Stimulated activated CD4-positive, alpha-beta T cell treated with anti-CD3 and anti-CD28 coated beads, Interleukin-15, amount 100 ng/mL, for 24 hours (primary cell): Measurements from ENCODE around the gene UBR1.
"Not testable (repeated sequence)": the region's sequence is repeated elsewhere in the genome, so short reads cannot be mapped to it uniquely, and the experiment has no call there.

ENCODE experiments used
- DNase-seq: peaks from one replicate; pipeline ENCODE4 v3.0.0-alpha.2; 2020

Gene UBR1

DNA sequence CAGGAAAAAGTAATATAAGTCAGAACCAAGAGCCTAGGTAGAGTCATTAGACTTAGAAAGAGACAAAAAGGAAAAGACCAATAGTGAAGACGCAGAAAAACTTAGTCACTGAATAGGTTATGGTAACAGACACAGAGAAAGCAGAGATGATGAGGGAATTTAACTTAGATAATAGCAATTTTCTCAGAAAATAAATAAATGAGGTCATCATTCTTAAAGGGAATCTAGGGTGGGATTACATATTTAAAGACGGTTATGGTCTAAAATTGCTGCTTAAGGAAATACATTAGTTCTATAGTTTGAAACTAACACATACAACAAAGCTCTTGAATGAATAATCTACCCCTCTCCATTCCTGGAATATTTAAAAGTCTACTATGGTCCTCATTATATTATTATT lies 59.4 kb downstream of the UBR1 start:
- no peak for DNase-seq

DNA sequence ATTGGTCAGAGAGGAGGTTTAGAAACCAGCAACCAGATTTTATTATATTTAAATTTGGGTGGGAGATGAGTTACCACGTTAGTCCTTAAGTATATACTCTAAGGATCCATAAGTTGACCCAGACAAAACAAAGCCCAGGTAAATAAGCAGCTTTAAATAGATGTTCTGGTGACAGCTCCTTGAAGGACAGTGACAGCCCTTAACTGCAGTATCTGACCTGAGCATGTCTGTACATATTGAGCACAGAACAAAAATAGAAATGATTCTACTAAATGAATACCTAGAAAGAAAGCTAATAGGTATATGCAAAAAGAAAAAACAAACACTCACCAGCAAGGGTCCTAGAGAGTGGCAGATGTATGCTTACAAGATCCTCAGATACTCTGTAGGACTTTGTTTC lies 63.0 kb downstream of the UBR1 start:
- DNase-seq: no peak

DNA sequence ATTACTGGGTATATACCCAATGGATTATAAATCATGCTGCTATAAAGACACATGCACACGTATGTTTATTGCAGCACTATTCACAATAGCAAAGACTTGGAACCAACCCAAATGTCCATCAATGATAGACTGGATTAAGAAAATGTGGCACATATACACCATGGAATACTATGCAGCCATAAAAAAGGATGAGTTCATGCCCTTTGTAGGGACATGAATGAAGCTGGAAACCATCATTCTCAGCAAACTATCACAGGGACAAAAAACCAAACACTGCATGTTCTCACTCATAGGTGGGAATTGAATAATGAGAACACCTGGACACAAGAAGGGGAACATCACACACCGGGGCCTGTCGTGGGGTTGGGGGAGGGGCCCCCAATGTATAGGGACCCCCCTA lies 64.8 kb downstream of the UBR1 start:
- DNase-seq: not testable (repeated sequence)

DNA sequence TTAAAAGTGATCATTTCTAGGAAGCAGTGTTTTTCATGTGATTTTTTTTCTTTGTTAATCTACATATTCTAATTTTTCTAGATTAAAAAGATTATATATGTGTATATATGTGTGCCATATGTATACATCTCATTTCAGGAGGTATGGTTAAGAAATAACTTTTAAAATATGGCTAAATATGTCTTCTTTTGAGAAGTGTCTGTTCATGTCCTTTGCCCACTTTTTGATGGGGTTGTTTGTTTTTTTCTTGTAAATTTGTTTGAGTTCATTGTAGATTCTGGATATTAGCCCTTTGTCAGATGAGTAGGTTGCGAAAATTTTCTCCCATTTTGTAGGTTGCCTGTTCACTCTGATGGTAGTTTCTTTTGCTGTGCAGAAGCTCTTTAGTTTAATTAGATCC lies 70.6 kb downstream of the UBR1 start:
- not testable (repeated sequence) for DNase-seq

DNA sequence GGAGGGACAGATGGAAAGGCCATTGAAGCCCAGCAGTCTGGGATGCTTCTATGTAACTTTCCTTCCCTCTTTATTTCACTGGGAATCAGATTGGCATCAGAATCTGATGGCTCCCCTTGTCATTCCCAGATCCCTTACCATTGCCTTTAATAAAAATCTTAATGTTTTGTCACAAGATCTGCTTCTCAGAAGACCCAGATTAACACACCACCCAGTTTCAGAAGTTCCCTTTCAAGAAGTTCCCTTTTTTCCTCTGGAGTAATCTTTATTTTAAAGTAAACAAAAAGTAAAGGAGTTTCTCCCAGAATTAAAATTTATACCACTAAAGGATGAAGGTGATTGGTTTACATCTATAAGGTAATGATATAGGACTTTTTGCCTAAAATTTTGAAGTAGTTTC lies 76.4 kb downstream of the UBR1 start:
- no peak for DNase-seq

DNA sequence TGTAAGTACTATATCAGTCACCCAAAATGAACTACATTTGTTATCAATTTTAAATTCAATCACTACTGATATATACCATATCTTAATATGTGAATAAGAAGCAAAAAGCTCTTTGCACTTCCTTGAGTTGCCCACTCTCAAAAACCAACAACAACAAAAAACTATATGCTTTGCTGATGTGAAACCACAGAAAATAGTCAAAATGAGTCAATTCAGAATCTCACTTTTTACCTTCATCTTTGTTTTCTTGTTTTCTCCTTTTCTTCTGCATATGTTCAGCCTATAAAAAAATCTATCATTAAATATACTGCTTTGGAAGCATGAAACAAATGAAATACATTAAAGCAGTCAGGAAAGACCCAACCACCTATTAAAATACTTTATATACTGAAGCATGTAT lies 80.7 kb downstream of the UBR1 start:
- no peak for DNase-seq

DNA sequence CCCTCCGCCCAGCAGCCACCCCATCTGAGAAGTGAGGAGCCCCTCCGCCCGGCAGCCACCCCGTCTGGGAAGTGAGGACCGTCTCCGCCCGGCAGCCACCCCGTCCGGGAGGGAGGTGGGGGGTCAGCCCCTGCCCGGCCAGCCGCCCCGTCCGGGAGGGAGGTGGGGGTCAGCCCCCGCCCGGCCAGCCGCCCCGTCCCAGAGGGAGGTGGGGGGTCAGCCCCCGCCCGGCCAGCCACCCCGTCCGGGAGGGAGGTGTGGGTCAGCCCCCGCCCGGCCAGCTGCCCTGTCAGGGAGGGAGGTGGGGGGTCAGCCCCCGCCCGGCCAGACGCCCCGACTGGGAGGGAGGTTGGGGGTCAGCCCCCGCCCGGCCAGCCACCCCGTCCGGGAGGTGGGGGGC lies 91.2 kb downstream of the UBR1 start:
- not testable (repeated sequence) for DNase-seq

DNA sequence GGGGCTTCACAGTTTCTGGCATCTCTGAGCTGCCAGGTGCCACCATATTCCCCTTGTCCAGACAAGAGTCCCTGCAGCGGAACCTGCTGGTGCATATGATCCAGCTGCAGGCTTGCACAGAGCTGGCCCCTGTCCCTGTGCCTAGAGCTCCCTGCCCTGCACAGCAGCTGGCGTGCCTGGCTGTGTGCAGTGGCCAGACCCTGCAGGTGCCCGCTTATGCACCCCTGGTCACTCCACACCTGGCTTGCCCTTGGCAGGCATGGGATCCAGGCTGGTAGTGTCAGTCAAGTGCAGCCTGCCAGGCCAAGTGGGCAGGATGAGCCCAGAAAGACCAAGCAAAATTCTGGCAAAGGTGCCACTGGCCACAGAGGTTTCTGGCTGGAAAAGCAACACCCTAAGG lies 96.6 kb downstream of the UBR1 start:
- DNase-seq: no peak

DNA sequence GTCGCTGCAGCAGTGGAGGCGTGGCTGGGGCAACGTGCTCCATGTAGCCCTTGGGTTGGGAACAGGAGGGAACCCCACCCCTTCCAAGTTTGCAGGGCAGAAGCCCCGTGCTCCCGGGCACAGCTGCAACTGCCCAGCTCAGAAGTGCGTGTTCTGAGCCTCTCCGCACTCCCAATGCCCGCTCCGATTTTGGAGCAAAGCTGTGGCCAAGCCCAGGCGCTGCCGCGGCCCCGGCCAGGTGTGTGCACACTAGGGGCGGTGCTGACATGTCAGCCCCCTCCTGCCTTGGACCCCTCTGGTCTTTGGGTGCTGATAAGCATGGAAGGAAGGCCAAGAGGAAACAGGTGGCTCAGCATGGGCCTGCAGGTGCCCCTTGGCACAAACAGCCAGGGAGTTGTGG lies 97.7 kb downstream of the UBR1 start:
- DNase-seq: no peak

DNA sequence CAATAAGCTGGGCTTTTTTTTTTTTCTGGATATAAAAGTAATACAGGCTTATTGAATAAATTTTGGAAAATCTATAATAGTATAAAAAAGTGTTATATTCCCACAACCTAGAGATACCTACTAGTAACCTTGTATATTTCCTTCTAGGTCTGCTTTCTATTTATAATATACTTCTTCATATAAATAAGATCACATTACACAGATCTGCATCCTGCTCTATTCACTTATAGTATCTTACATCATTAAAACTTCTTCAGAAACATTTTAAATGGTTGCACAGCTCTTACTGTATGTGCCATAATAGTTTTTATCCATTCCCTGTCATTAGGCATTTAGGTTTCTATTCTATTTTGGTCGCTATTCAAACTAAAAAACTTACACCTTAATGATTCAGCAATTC lies 98.3 kb downstream of the UBR1 start:
- DNase-seq: no peak

DNA sequence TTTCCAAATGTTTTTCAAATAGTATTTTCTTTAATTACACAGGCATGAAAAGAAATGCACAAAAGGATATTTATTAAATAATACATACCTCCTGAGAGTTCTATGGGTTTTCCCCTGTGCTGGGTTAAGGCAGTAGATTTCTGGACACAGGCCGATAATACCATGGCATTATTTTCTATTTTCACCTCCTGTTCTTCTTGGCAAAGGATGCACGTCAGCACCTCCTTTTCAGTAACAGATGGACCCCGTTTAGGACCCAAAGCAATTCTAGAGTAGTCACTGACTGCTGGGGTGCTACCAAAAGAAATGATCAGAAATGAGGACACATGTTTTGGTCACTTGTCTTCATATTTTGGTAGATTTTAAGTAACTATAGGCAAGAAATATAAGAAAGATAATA lies 98.8 kb downstream of the UBR1 start:
- DNase-seq: no peak

DNA sequence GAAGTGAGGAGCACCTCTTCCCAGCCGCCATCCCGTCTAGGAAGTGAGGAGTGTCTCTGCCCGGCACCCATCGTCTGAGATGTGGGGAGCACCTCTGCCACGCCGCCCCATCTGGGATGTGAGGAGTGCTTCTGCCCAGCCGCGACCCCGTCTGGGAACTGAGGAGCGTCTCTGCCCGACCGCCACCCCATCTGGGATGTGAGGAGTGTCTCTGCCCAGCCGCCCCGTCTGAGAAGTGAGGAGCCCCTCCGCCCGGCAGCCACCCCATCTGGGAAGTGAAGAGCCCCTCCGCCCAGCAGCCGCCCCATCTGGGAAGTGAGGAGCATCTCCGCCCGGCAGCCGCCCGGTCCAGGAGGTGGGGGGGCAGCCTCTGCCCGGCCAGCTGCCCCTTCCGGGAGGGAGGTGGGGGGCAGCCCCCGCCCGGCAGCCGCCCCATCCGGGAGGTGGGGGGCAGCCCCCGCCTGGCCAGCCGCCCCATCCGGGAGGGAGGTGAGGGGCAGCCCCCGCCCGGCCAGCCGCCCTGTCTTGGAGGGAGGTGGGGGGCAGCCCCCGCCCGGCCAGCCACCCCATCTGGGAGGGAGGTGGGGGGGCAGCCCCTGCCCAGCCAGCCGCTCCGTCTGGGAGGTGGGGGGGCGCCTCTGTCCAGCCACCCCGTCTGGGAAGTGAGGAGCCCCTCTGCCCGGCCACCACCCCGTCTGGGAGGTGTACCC lies 100.8 kb downstream of the UBR1 start:
- DNase-seq: not testable (repeated sequence)

DNA sequence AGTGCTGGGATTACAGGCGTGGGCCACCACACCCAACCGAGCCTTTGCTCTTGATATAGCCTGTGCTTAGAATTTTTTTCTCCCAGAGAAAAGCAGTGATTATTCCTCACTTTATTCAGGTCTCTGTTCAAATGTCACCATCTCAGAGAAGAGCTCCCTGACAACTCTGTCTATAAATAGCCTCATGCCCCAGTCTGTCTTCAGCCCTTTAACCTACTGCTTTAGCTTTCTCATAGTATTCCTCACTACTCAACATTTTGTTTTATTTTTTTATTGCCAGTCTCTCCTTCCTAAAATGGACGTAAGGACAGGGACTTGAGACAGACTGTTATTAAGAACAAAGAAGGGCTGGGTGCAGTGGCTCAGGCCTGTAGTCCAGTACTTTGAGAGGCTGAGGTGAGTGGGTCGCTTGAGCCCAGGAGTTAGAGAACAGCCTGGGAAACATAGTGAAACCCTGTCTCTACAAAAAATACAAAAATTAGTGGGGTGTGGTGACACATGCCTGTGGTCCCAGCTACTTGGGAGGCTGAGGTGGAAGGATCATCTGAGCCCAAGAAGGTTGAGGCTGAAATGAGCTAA lies 106.5 kb downstream of the UBR1 start:
- DNase-seq: no peak

DNA sequence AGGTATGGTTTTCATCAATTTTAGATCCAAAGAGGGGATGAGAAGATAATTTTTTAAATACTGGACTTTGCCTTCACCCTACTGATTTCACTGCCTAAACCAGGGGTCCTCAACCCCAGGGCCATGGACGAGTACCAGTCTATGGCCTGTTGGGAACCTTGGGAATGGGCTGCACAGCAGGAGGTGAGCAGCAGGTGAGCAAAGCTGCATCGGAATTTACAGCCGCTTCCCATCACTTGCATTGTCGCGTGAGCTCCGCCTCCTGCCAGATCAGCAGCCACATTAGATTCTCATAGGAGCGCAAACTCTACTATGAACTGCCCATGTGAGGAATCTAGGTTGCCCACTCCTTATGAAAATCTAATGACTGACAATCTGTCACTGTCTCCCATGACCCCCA lies 109.0 kb downstream of the UBR1 start:
- no peak for DNase-seq

DNA sequence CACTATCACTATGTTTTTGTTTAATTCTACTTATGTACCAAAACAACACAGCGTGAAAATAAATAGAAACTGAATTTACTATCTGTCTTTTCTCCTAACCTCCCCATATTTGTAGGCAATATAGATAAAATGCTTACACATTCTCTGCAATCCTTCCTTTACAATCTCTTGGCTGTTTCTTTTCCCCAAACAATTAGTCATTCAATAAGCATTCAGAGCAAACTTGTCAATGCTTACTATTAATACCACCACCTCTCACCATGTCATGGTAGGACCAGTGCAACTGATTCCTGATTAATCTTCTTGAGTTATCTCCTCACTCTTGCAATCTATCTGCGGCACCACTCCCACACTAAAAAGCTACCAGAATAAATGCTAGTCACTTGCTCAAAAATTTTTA lies 111.3 kb downstream of the UBR1 start:
- no peak for DNase-seq

DNA sequence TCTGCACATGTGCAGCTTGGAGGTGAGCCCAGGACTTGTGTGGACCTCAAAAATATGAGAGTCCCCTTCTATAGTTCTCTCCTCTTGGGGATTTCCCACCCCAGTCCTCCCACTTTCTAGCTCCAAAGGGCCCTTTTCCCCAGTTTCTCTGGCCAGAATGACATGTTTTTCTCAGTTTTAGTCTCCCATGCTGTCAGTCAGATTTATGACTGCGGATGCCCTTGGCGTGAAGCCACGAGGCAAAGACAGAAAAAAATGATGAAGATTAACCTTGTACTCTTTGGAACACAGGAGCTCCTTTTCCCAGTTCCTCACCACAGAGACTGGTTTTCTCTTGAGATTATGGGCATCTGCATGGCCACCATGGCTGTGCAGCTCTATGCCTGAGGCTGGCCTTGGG lies 113.2 kb downstream of the UBR1 start:
- DNase-seq: no peak

DNA sequence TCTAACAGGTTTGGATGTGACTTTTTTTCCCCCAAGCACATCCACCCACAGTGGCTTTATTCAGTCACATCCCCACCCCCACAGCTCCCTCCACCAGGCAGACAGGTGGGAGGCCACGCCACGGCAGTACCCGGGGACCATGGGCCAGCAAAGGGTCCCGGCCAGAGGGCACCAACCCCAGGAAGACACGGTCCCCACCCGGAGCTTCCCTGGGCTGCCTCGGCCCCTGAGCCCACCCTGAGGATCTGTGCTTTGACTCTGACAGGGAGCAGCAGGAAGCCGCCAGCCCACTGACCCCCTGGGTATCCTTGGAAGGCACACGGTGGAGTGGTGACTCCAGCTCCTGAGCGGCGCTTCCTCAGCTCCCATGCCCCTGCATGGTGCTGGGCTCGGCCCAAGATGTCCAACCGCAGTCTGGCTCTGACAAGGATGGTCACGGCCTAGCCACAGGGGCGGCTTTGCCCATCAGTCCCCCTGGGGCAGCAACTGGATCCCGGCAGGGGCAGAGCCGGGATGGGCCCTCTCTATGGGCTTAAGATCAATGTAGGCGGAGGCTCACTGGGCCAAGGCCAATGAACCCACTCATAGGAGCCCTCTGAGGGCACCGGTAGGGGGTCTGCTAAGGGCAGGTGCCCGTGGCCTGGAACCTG lies 119.0 kb downstream of the UBR1 start:
- DNase-seq: no peak

DNA sequence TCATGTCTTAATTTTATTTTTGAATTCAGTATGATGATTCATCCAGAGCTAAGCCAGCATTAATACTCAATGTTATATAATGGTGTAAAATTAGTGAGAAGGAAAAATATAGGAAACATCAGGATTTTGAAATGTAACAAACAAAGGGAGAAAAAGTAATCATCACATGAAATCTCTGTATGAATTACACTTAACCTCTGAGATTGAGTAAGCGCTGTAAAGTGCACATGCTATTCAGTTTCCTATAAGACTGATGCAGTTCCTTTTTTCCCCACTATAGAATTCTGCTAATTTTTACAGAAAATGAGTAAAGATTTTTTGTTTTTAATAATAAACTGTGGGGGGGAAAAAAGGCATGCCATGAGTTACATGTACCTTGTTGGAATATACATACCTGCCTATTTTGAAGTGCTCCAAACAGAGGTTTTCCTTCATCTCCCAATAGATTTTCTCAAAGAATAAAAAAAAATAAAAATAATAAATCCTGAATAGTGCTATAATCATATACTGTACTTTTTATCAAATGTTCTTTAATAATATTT lies 121.3 kb downstream of the UBR1 start:
- DNase-seq: no peak

DNA sequence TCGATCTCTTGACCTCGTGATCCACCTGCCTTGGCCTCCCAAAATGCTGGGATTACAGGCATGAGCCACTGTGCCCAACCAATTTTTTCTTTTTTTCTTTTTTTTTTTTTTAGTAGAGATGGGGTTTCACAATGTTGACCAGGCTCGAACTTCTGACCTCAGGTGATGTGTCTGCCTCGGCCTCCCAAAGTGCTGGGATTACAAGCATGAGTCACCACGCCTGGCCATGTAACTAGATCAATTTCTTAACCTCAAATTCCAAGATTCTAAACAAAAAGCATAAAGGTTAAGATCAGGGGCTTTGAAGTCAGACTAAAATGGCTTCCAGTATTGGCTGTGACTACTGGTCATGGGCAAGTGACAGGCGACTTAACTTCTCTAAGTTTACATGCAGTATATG lies 126.7 kb downstream of the UBR1 start:
- not testable (repeated sequence) for DNase-seq

DNA sequence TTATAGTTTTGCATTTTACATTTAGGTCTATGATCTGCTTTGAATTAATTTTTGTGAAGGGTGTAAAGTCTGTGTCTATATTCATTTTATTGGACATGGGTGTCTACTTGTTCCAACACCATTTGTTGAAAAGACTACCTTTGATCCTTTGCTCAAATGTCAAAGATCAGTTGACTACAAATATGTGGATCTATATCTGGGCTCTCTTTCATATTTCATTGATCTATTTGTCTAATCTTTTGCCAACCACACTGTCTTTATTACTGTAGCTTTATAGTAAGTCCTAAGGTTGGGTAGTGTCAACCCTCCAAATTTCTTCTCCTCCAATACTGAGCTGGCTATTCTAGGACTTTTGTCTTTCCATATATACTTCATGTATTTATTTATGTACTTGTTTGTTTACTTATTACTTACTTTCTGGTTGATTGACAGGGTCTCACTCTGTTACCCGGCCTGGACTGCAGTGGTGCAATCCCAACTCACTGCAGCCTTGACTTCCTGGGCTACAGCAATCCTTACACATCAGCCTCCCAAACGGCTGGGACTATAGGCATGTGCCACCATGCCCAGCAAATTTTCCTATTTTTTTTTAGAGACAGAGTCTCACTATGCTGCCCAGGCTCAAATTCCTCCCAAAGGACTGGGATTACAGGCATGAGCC lies 131.5 kb downstream of the UBR1 start:
- no peak for DNase-seq

DNA sequence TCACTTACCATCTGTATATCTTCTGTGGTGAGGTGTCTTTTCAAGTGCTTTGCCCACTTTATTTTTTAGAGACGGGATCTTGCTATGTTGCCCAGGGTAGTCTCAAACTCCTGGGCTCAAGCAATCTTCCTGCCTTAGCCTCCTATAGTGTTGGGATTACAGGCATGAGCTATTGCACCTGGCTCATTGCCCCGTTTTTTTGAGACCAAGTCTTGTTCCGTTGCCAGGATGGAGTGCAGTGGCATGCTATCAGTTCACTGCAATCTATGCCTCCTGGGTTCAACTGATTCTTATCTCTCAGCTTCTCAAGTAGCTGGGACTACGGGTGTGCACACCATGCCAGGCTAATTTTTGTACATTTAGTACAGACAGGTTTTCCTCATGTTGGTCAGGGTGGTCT lies 132.7 kb downstream of the UBR1 start:
- no peak for DNase-seq

DNA sequence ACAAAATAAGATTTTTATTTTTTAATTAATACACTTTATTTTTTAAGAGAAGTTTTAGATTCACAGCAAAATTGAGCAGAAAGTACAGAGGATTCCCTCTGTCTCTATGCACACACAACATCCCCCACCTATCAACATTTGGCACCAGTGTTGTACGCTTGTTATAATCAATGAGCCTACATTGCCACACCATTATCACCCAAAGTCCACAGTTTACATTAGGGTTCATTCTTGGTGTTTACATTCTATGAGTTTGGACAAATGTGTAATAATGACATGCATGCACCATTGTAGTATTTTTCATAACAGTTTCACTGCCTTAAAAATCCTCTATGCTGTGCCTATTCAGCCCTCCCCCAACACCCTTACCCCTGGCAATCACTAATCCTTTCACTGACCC lies 134.0 kb downstream of the UBR1 start:
- DNase-seq: no peak

DNA sequence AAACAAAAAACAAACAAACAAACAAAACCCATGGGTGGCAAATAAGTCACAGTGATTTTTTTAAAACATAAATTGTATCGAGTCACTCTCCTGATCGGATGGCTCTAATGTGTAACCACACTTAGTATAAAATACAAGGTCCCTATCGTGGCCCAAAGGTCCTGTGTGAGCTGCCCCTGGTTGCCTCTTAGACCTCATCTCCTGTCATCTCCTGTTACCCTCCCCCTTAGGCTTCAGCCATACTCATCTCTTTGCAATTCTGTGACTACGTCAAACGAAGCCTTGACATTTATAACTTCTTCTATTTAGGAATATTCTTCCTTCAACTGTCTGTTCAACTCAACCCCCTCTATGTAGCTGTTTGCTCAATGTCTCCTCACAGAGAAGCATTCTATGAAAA lies 141.4 kb downstream of the UBR1 start:
- no peak for DNase-seq

DNA sequence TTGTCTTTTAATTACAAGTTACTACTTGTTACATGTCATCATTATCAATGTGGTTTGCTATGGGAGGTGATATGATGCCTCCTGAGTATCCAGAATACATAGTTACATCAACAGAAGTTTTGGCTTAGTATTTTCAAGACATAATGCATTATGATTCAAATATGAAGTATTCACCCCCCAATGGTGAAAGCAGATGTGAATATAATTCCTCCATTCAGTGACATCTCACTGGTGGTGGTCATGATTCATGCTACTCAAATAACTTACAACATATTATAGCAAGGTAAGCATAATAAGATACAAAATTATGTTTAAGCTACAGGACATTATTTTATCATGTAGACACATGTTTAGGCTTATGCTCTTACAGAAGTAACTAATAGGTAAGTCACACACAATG lies 150.3 kb downstream of the UBR1 start:
- DNase-seq: no peak
